ENCODE measurements around the gene MYL6.

MYL6 gene

GRCh38 chr12:56129206-56129941 is 28.8 kb upstream of the MYL6 start:
- DNase-seq (ENCODE audit: low read depth, low spot score), result peak; percentile 75

- no peak for DNase-seq (ENCODE audit: low read depth, low spot score)
Observed at GRCh38 chr12:56129942-56130495, 28.1 kb upstream of the MYL6 start.

- no peak for DNase-seq (ENCODE audit: low read depth, low spot score)
Observed at GRCh38 chr12:56130876-56131275, 27.3 kb upstream of the MYL6 start.

GRCh38 chr12:56134897-56135296 is 23.3 kb upstream of the MYL6 start:
- no peak for DNase-seq (ENCODE audit: low read depth, low spot score)

GRCh38 chr12:56137853-56138571 is 20.1 kb upstream of the MYL6 start:
- DNase-seq (ENCODE audit: low read depth, low spot score), result no peak

- no peak for DNase-seq (ENCODE audit: low read depth, low spot score)
Observed at GRCh38 chr12:56141946-56142784, 16.0 kb upstream of the MYL6 start.

GRCh38 chr12:56143217-56143616 is 14.9 kb upstream of the MYL6 start:
- DNase-seq (ENCODE audit: low read depth, low spot score), result no peak

GRCh38 chr12:56143870-56144269 is 14.3 kb upstream of the MYL6 start:
- DNase-seq (ENCODE audit: low read depth, low spot score), result no peak

- DNase-seq (ENCODE audit: low read depth, low spot score), result no peak
Observed at GRCh38 chr12:56145217-56145616, 12.9 kb upstream of the MYL6 start.

- DNase-seq (ENCODE audit: low read depth, low spot score), result no peak
Observed at GRCh38 chr12:56146492-56147460, 11.4 kb upstream of the MYL6 start.

- DNase-seq (ENCODE audit: low read depth, low spot score), result peak; percentile 45
Observed at GRCh38 chr12:56150563-56150962, 7.6 kb upstream of the MYL6 start.

GRCh38 chr12:56151672-56152131 is 6.5 kb upstream of the MYL6 start:
- peak; percentile 62 for DNase-seq (ENCODE audit: low read depth, low spot score)

GRCh38 chr12:56152132-56152755 is 5.9 kb upstream of the MYL6 start, which contains the start of gene MYL6B:
Gene MYL6B (plus strand): TSS chr12:56152587. CDS start chr12:56153919, 1,332 bp downstream.
- peak; percentile 97 for DNase-seq (ENCODE audit: low read depth, low spot score)

- no peak for DNase-seq (ENCODE audit: low read depth, low spot score)
Observed at GRCh38 chr12:56152756-56153677, 5.1 kb upstream of the MYL6 start.

- DNase-seq (ENCODE audit: low read depth, low spot score), result no peak
Observed at GRCh38 chr12:56153678-56154065, 4.5 kb upstream of the MYL6 start.

GRCh38 chr12:56154246-56154771 is 3.9 kb upstream of the MYL6 start:
- no peak for DNase-seq (ENCODE audit: low read depth, low spot score)

- DNase-seq (ENCODE audit: low read depth, low spot score), result no peak
Observed at GRCh38 chr12:56154818-56155217, 3.3 kb upstream of the MYL6 start.

GRCh38 chr12:56155256-56155845 is 2.8 kb upstream of the MYL6 start:
- no peak for DNase-seq (ENCODE audit: low read depth, low spot score)

Measured in astrocyte of the hippocampus (primary cell).